Measurements from ENCODE around the gene R3HDM1.
"Not testable (repeated sequence)": the region's sequence is repeated elsewhere in the genome, so short reads cannot be mapped to it uniquely, and the experiment has no call there.

R3HDM1 gene

GRCh38 chr2:135531231-135532197 is at the start of gene R3HDM1:
R3HDM1 (plus strand) TSS chr2:135531484; CDS start chr2:135604846, 73,362 bp downstream.
- DNase-seq = peak; percentile 92

- no peak for DNase-seq
These were observed 45.8 kb upstream of the R3HDM1 start for GRCh38 chr2:135485441-135485840.

GRCh38 chr2:135490376-135490775 is 40.9 kb upstream of the R3HDM1 start:
- DNase-seq = no peak

- no peak for DNase-seq
These were observed 36.8 kb upstream of the R3HDM1 start for GRCh38 chr2:135494503-135494902.

GRCh38 chr2:135494917-135495316 is 36.4 kb upstream of the R3HDM1 start:
- no peak for DNase-seq

- DNase-seq = not testable (repeated sequence)
These were observed 32.7 kb upstream of the R3HDM1 start for GRCh38 chr2:135498588-135498987.

GRCh38 chr2:135504811-135505210 is 26.5 kb upstream of the R3HDM1 start:
- no peak for DNase-seq

- no peak for DNase-seq
These were observed 20.7 kb upstream of the R3HDM1 start for GRCh38 chr2:135510577-135510976.

GRCh38 chr2:135512099-135512498 is 19.2 kb upstream of the R3HDM1 start:
- DNase-seq = no peak

- DNase-seq = no peak
These were observed 5.5 kb upstream of the R3HDM1 start for GRCh38 chr2:135525786-135526185.

- DNase-seq = no peak
These were observed 3.3 kb upstream of the R3HDM1 start for GRCh38 chr2:135528006-135528405.

GRCh38 chr2:135530313-135531230 is 712 bp upstream of the R3HDM1 start, which contains the start of gene ZRANB3:
ZRANB3 (minus strand) TSS chr2:135531218.
- DNase-seq = peak; percentile 95

- DNase-seq = no peak
These were observed 1.3 kb downstream of the R3HDM1 start for GRCh38 chr2:135532581-135532980.

GRCh38 chr2:135533545-135533944 is 2.3 kb downstream of the R3HDM1 start:
- DNase-seq = not testable (repeated sequence)

- DNase-seq = no peak
These were observed 15.2 kb downstream of the R3HDM1 start for GRCh38 chr2:135546436-135546835.

- no peak for DNase-seq
These were observed 16.0 kb downstream of the R3HDM1 start for GRCh38 chr2:135547311-135547710.

- DNase-seq = no peak
These were observed 20.1 kb downstream of the R3HDM1 start for GRCh38 chr2:135551356-135551755.

- DNase-seq = no peak
These were observed 21.6 kb downstream of the R3HDM1 start for GRCh38 chr2:135552887-135553286.

- DNase-seq = no peak
These were observed 24.0 kb downstream of the R3HDM1 start for GRCh38 chr2:135555311-135555710.

- DNase-seq = no peak
These were observed 26.2 kb downstream of the R3HDM1 start for GRCh38 chr2:135557530-135557929.

- DNase-seq = no peak
These were observed 30.6 kb downstream of the R3HDM1 start for GRCh38 chr2:135561925-135562324.

- no peak for DNase-seq
These were observed 32.5 kb downstream of the R3HDM1 start for GRCh38 chr2:135563793-135564192.

- DNase-seq = no peak
These were observed 39.6 kb downstream of the R3HDM1 start for GRCh38 chr2:135570884-135571283.

Measured in activated CD4-positive, alpha-beta T cell treated with anti-CD3 and anti-CD28 coated beads, Interleukin-2, amount 50 U/mL, for 4 hours (primary cell).